Stomach smooth muscle (tissue), 2 donors: ENCODE measurements around the gene DEFB118.

Experiments used
- H3K27ac ChIP-seq: one replicate; pipeline ENCODE4 v1.7.0; 2013; ENCODE audit warnings: mild to moderate bottlenecking, low read length, inconsistent platforms
- H3K27me3 ChIP-seq, 2 donors: one replicate each; pipeline ENCODE4 v1.7.0; 2013; ENCODE audit warnings: low read length in 2 of 2; ENCODE audit not compliant: insufficient read depth in 2 of 2, control insufficient read depth in 1 of 2
- H3K36me3 ChIP-seq, 2 donors: one replicate each; pipeline ENCODE4 v1.7.0; 2013; ENCODE audit warnings: low read length in 2 of 2; ENCODE audit not compliant: control insufficient read depth in 2 of 2, insufficient read depth in 2 of 2
- H3K4me1 ChIP-seq: one replicate; pipeline ENCODE4 v1.7.0; 2013; ENCODE audit warnings: low read length; ENCODE audit not compliant: control insufficient read depth, insufficient read depth
- H3K4me3 ChIP-seq, 2 donors: one replicate each; pipeline ENCODE4 v1.7.0; 2013; ENCODE audit warnings: low read length in 2 of 2
- H3K9ac ChIP-seq, 2 donors: one replicate each; pipeline ENCODE4 v1.7.0; 2013; ENCODE audit warnings: low read length in 2 of 2, mild to moderate bottlenecking in 1 of 2
- H3K9me3 ChIP-seq, 2 donors: one replicate each; pipeline ENCODE4 v1.7.0; 2013; ENCODE audit warnings: low read length in 2 of 2; ENCODE audit not compliant: control insufficient read depth in 2 of 2
- donor health status: healthy.
- donor health status: Pancreatic carcinoma.

The DEFB118 gene

DNA sequence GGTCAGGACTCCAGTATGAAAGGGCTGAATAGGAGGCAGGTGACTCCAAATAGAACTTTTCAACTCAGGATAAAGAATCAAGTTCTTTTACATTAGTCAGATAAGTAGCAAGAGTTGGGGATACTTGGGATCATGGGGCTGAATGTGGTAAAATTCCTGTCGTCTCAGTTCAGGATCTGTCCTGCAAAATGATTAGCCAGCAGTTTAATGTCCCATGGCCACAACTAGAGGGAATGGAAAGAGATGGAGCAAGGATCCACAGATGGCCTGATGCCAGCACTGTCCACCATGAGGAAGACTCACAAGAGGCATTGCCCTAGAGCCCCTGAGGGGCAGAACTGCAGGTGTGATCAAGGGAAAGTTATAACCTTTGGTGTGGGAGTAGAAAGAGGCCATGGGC, 35.5 kb downstream of the DEFB118 start:
- no peak overlapping the region for H3K9ac ChIP-seq
- no peaks in the 10 kb centered on the region for H3K36me3 ChIP-seq
- no peak overlapping the region for H3K27ac ChIP-seq
- H3K4me1 ChIP-seq = no peaks in the 10 kb centered on the region
- H3K9me3 ChIP-seq = peaks cover 0 to 3% of the 10 kb centered on the region in 2 donors
- H3K4me3 ChIP-seq = no peak overlapping the region
- H3K27me3 ChIP-seq = no peaks in the 10 kb centered on the region

DNA sequence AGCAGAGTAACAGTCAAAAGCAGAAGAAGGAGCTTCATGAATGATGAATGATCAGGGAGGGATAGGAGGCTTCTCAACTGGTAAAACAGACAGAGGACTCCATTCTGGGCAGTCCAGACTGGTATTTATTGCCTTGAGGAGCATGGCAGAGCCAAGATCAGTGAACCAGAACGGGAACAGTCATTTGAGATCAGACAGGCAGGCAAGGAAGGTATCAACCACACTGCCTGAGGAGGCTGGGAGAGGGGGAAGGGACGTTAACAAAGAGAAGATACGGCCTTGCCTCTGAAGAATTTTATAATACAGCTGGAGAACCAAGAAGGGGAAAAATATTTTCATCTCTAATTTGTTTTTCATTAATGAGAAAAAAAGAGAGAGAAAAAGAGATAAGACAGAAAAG, 37.7 kb downstream of the DEFB118 start, which contains the start of gene DEFB121:
TSS of gene DEFB121 (minus strand) at position 101 of the 400 bp plus-strand sequence. CDS start at position 38, 63 bp downstream.
- H3K36me3 ChIP-seq = no peaks in the 10 kb centered on the region
- H3K27me3 ChIP-seq = no peaks in the 10 kb centered on the region
- no peak within 1 kb of the TSS for H3K9ac ChIP-seq
- H3K4me3 ChIP-seq = no peak within 1 kb of the TSS
- H3K9me3 ChIP-seq = peaks cover 0 to 2% of the 10 kb centered on the region in 2 donors
- H3K27ac ChIP-seq = no peak within 1 kb of the TSS
- H3K4me1 ChIP-seq = no peaks in the 10 kb centered on the region

DNA sequence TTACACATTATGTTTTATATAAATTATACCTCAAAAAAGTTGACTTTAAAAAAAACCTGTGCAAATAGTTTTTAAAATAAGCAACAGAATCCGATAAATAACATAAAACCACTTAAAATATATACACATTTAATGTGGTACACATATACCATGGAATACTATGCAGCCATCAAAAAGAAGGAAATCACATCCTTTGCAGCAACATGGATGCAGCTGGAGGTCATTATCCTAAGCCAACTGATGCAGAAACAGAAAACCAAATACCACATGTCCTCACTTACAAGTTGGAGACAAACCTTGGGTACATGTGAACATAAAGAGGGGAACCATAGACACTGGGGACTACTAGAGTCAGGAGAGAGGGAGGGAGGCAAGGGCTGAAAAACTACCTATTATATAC, 41.6 kb downstream of the DEFB118 start:
- no peaks in the 10 kb centered on the region for H3K9me3 ChIP-seq
- no peak overlapping the region for H3K9ac ChIP-seq
- no peak overlapping the region for H3K4me3 ChIP-seq
- H3K27ac ChIP-seq = no peak overlapping the region
- no peaks in the 10 kb centered on the region for H3K36me3 ChIP-seq
- peaks cover 0 to 2% of the 10 kb centered on the region in 2 donors for H3K27me3 ChIP-seq
- no peaks in the 10 kb centered on the region for H3K4me1 ChIP-seq

DNA sequence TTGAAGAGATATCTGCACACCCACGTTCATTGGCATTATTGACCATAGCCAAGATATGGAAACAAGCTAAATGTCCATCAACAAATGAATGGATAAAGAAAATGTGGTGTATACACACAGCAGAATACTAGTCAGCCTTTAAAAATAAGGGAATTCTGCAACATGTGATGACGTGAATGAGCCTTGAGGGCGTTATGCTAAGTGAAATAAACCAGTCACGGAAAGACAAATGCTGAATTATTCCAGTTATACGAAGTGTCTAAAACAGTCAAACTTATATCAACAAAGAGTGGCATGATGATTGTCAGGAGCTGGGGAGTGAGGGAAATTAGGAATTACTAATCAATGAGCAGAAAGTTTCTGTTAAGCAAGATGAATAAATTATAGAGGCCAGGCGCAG, 46.0 kb downstream of the DEFB118 start:
- Histone ChIP-seq H3K4me3 (no peak overlapping the region), H3K4me1 (no peaks in the 10 kb centered on the region), H3K9ac (no peak overlapping the region), H3K27me3 (peaks cover 0 to 2% of the 10 kb centered on the region in 2 donors), H3K36me3 (no peaks in the 10 kb centered on the region), H3K27ac (no peak overlapping the region), H3K9me3 (no peaks in the 10 kb centered on the region)

DNA sequence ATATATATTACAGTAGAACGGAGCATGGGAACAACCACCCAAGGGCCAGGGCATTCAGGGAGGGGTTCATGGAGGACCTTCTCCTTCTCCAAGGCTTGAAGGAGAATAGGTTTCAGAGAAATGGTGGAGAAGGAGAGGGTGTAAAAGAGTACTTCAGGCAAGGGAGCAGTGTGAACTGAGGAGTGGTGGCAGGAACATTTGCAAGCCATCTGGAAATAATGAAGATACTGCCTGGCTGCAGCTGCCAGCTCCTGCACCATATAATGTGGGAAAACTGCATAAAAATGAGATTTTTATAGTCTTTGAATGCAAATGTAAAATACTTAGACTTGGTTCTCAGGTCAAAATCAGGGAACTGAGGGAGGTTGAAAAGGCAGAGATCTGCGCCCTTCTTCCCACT, 47.3 kb downstream of the DEFB118 start:
- Histone ChIP-seq H3K9me3 (no peaks in the 10 kb centered on the region), H3K27ac (no peak overlapping the region), H3K4me3 (no peak overlapping the region), H3K27me3 (peaks cover 0 to 2% of the 10 kb centered on the region in 2 donors), H3K9ac (no peak overlapping the region), H3K4me1 (no peaks in the 10 kb centered on the region), H3K36me3 (no peaks in the 10 kb centered on the region)

DNA sequence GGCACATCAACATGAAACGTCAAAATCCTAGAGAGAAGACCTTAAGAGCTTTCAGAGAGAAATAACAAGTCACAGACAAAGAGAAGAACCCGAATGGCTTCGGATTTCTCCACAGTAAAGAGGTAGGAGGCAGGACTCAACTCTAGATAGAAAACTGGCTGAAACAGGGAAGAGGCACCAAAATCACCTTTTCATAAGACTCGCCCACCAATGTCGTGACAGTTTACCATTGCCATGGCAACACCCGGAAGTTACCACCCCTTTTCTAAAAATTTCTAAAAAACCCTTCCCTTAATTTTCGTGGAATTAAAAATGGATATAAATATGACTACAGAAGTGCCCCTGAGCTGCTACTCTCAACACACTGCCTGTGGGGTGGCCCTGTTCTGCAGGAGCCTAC, 49.9 kb downstream of the DEFB118 start:
- H3K36me3 ChIP-seq = no peaks in the 10 kb centered on the region
- no peaks in the 10 kb centered on the region for H3K4me1 ChIP-seq
- H3K27me3 ChIP-seq = peaks cover 0 to 2% of the 10 kb centered on the region in 2 donors
- H3K9ac ChIP-seq = no peak overlapping the region
- no peak overlapping the region for H3K4me3 ChIP-seq
- no peak overlapping the region for H3K27ac ChIP-seq
- no peaks in the 10 kb centered on the region for H3K9me3 ChIP-seq
